MM.1S (cell line): ENCODE results near the gene GAREM1.

Experiments used
- EZH2 ChIP-seq: fragments of 300-600 bp; sonication (generic); optimal IDR thresholded peaks from 2 replicates; pipeline ENCODE3; 2017; ENCODE audit warnings: low read depth, mild to moderate bottlenecking, antibody characterized with exemption, low read length, mixed read lengths
- TF ChIP-seq, protein P1 (sequence below): fragments of 300-600 bp; sonication (generic); IDR thresholded peaks from 2 replicates; pipeline ENCODE4 v1.5.1; 2016; ENCODE audit warnings: antibody characterized with exemption, low read length, mixed read lengths

GRCh38 chr18:32276256-32276655, 194.4 kb downstream of the GAREM1 start:
- TF ChIP-seq EZH2: no peak
- TF ChIP-seq, protein P1, sequence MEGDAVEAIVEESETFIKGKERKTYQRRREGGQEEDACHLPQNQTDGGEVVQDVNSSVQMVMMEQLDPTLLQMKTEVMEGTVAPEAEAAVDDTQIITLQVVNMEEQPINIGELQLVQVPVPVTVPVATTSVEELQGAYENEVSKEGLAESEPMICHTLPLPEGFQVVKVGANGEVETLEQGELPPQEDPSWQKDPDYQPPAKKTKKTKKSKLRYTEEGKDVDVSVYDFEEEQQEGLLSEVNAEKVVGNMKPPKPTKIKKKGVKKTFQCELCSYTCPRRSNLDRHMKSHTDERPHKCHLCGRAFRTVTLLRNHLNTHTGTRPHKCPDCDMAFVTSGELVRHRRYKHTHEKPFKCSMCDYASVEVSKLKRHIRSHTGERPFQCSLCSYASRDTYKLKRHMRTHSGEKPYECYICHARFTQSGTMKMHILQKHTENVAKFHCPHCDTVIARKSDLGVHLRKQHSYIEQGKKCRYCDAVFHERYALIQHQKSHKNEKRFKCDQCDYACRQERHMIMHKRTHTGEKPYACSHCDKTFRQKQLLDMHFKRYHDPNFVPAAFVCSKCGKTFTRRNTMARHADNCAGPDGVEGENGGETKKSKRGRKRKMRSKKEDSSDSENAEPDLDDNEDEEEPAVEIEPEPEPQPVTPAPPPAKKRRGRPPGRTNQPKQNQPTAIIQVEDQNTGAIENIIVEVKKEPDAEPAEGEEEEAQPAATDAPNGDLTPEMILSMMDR: no peak
